Uterus (tissue), 4 donors: Measurements from ENCODE around the gene VEZF1. TPM values are rescaled to one million over a fixed set of nuclear protein-coding genes. Genes with fewer than 3 reads are reported as not detected.
A peak's percentile ranks its signal among the peaks of the same experiment; 100 is the strongest.

Source experiments
- DNase-seq, 2 donors: peaks; one replicate each; pipeline ENCODE4 v3.0.0-alpha.2; 2019 to 2020
- H3K27ac ChIP-seq, 2 donors: fragments of 200-600 bp; sonication (generic); 1 replicate in 1 of 2; 2 replicates in 1 of 2; pipeline ENCODE4 v1.5.1; 2016 to 2018
- H3K27me3 ChIP-seq, 2 donors: fragments of 200-600 bp; sonication (generic); one replicate each; pipeline ENCODE4 v1.5.1; 2018 to 2019; ENCODE audit warnings: control low read depth in 1 of 2
- H3K36me3 ChIP-seq, 2 donors: fragments of 200-600 bp; sonication (generic); one replicate each; pipeline ENCODE4 v1.5.1; 2019; ENCODE audit warnings: control low read depth in 1 of 2
- H3K4me1 ChIP-seq, 2 donors: fragments of 200-600 bp; sonication (generic); one replicate each; pipeline ENCODE4 v1.5.1; 2018 to 2019; ENCODE audit warnings: control low read depth in 1 of 2
- H3K4me3 ChIP-seq, 2 donors: fragments of 200-600 bp; sonication (generic); 1 replicate in 1 of 2; 2 replicates in 1 of 2; pipeline ENCODE4 v1.5.1; 2018 to 2019; ENCODE audit warnings: mild to moderate bottlenecking in 1 of 2
- H3K9me3 ChIP-seq, 2 donors: fragments of 200-600 bp; sonication (generic); one replicate each; pipeline ENCODE4 v1.5.1; 2019; ENCODE audit warnings: control low read depth in 1 of 2
- CTCF ChIP-seq, 4 experiments: fragments of 200-600 bp in 2 of 4; fragments of 450-650 bp in 2 of 4; sonication (generic) in 2 of 4; IDR thresholded peaks; one replicate each; pipeline ENCODE4 v1.5.1; 2016 to 2019; ENCODE audit warnings: antibody characterized with exemption in 4 of 4, mild to moderate bottlenecking in 2 of 4, moderate library complexity in 1 of 4
- POLR2A ChIP-seq, 2 donors: fragments of 450-650 bp; IDR thresholded peaks; one replicate each; pipeline ENCODE4 v1.6.1; 2016; ENCODE audit warnings: antibody characterized with exemption in 2 of 2, mild to moderate bottlenecking in 1 of 2, moderate library complexity in 1 of 2
- intact Hi-C: fragments of 100-400 bp; cut with DNase I; formaldehyde crosslinking; loops from one replicate; pipeline ENCODE4 v1.15.1; 2023; ENCODE audit warnings: low total_unique reads
- total RNA-seq, 4 donors: library from RNA; depleted of rRNA in 3 of 4; stranded (reverse); fragments of >200 nt in 3 of 4; gene quantifications; one replicate each; pipeline versions ENCODE4 v1.1.0 to v1.2.4, GENCODE V29; 2014 to 2023
- donor health status: DM: yes; HTN: yes; CAD: no.

The VEZF1 gene
- total RNA-seq, 4 donors from 2014 or later, result 58.8 to 133 (median 110) TPM

DNA sequence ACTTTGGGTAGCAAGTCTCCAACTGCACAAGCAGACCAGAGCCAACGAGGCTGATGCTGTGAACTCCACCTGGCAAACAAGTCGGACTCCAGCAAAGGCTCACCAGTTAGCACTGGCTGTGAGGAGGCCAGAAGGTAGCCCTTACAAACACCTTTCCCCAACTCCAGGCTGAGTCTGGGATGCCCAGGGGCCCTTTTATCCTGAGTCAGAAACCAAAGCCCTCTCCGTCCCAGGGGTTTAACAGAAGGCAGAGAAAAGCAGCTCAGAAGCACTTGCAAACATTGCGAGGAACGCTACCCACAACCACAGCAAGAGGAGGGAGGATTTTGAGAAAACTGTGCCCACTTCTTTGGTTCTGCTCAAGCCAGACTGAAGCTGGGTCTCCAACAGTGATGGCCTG, 57.8 kb downstream of the VEZF1 start:
- intact Hi-C loops, result no loop called here
- H3K4me1 ChIP-seq, result peaks cover 0 to 21% of the 10 kb centered on the region in 2 donors
- no peaks in the 10 kb centered on the region for H3K27me3 ChIP-seq
- H3K4me3 ChIP-seq, result no peak overlapping the region
- H3K36me3 ChIP-seq, result no peaks in the 10 kb centered on the region
- no peaks in the 10 kb centered on the region for H3K9me3 ChIP-seq
- DNase-seq, result no peak
- H3K27ac ChIP-seq, result peak overlapping the region in 1 of 2 donors; percentile 43
- no peak for TF ChIP-seq POLR2A (IDR thresholded peaks at IDR 0.05)
- TF ChIP-seq CTCF (IDR thresholded peaks at IDR 0.05), result no peak

DNA sequence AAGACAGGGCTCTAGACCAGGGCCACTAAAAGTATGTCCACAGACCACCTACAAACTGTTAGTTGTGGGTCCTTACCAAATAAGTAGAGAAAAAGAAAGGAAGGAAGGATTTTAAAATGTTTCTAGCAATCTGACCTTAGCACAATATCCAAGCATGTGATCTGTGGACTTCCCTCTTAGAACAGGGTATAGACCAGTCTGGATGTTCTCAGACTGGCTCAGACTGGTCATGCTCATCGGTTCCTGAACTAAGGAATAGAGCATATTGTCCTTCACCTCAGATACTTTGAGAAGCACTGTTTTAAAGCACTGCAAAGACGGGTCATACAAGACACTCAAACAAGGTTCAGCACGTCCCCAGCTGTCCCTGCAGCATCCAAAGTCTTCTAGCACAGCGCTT, 58.7 kb downstream of the VEZF1 start:
- no peak for TF ChIP-seq POLR2A (IDR thresholded peaks at IDR 0.05)
- TF ChIP-seq CTCF (IDR thresholded peaks at IDR 0.05), result no peak
- DNase-seq, result no peak
- Histone ChIP-seq H3K27me3 (no peaks in the 10 kb centered on the region), H3K4me1 (peaks cover 0 to 18% of the 10 kb centered on the region in 2 donors), H3K9me3 (no peaks in the 10 kb centered on the region), H3K4me3 (no peak overlapping the region), H3K36me3 (no peaks in the 10 kb centered on the region), H3K27ac (peak overlapping the region in 1 of 2 donors; percentile 24)
- intact Hi-C loops, result no loop called here

- H3K27ac ChIP-seq, result no peak overlapping the region
- peaks cover 0 to 18% of the 10 kb centered on the region in 2 donors for H3K4me1 ChIP-seq
These were observed 59.1 kb downstream of the VEZF1 start for GRCh38 chr17:57928928-57929327.

GRCh38 chr17:57927048-57927723, 60.9 kb downstream of the VEZF1 start:
- Histone ChIP-seq H3K4me1 (peaks cover 0 to 18% of the 10 kb centered on the region in 2 donors), H3K27ac (peak overlapping the region; percentile 12 to 52)
- no peak for DNase-seq

More at GRCh38 chr17:57928928-57929327, 59.1 kb downstream of the VEZF1 start:
- intact Hi-C loops, result no loop called here
- Histone ChIP-seq H3K9me3 (no peaks in the 10 kb centered on the region), H3K36me3 (no peaks in the 10 kb centered on the region), H3K4me3 (no peak overlapping the region), H3K27me3 (no peaks in the 10 kb centered on the region)
- TF ChIP-seq POLR2A (IDR thresholded peaks at IDR 0.05), result no peak
- TF ChIP-seq CTCF (IDR thresholded peaks at IDR 0.05), result no peak
- no peak for DNase-seq

More at GRCh38 chr17:57927048-57927723, 60.9 kb downstream of the VEZF1 start:
- intact Hi-C loops, result no loop called here
- no peak overlapping the region for H3K4me3 ChIP-seq
- no peaks in the 10 kb centered on the region for H3K9me3 ChIP-seq
- H3K27me3 ChIP-seq, result no peaks in the 10 kb centered on the region
- no peaks in the 10 kb centered on the region for H3K36me3 ChIP-seq
- TF ChIP-seq POLR2A (IDR thresholded peaks at IDR 0.05) (no peak), CTCF (IDR thresholded peaks at IDR 0.05) (no peak)
